ENCODE results near the gene CIAO2A.
A peak's percentile ranks its signal among the peaks of the same experiment; 100 is the strongest.

The CIAO2A gene

GRCh38 chr15:64096668-64097384, 3.2 kb upstream of the CIAO2A start:
- in situ Hi-C loops (cut with HindIII; ENCODE audit: low pct_ligation_motif_present, low sequenced_read_pairs), result no loop called here
- Histone ChIP-seq H3K4me3 (ENCODE audit: low read depth, low read length) (peak overlapping the region; percentile 79), H3K36me3 (replicated peaks) (no peaks in the 10 kb centered on the region), H3K27ac (peak overlapping the region; percentile 7), H3K27me3 (replicated peaks) (no peaks in the 10 kb centered on the region)
- peak; percentile 16 for DNase-seq
- TF ChIP-seq, protein P1, sequence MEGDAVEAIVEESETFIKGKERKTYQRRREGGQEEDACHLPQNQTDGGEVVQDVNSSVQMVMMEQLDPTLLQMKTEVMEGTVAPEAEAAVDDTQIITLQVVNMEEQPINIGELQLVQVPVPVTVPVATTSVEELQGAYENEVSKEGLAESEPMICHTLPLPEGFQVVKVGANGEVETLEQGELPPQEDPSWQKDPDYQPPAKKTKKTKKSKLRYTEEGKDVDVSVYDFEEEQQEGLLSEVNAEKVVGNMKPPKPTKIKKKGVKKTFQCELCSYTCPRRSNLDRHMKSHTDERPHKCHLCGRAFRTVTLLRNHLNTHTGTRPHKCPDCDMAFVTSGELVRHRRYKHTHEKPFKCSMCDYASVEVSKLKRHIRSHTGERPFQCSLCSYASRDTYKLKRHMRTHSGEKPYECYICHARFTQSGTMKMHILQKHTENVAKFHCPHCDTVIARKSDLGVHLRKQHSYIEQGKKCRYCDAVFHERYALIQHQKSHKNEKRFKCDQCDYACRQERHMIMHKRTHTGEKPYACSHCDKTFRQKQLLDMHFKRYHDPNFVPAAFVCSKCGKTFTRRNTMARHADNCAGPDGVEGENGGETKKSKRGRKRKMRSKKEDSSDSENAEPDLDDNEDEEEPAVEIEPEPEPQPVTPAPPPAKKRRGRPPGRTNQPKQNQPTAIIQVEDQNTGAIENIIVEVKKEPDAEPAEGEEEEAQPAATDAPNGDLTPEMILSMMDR (IDR thresholded peaks at IDR 0.05; ENCODE audit: low read depth, low read length, missing control alignments), result peak; percentile 40

- DNase-seq, result peak; percentile 93
- in situ Hi-C loops (cut with HindIII; ENCODE audit: low pct_ligation_motif_present, low sequenced_read_pairs), result no loop called here
- TF ChIP-seq, protein P1 (IDR thresholded peaks at IDR 0.05; ENCODE audit: low read depth, low read length, missing control alignments), result no peak
Measured at GRCh38 chr15:64095795-64096667, 2.4 kb upstream of the CIAO2A start, which contains the start of gene SNX1. TSS of gene SNX1 (plus strand) at chr15:64095982. CDS start at chr15:64096014, 32 bp downstream.

GRCh38 chr15:64095431-64095794, 1.8 kb upstream of the CIAO2A start:
- in situ Hi-C loops (cut with HindIII; ENCODE audit: low pct_ligation_motif_present, low sequenced_read_pairs), result no loop called here
- no peaks in the 10 kb centered on the region for H3K27me3 ChIP-seq (replicated peaks)
- no peak for DNase-seq

More at GRCh38 chr15:64095795-64096667, 2.4 kb upstream of the CIAO2A start, which contains the start of gene SNX1:
- Histone ChIP-seq H3K27me3 (replicated peaks) (no peaks in the 10 kb centered on the region), H3K36me3 (replicated peaks) (no peaks in the 10 kb centered on the region), H3K4me3 (ENCODE audit: low read depth, low read length) (peak within 1 kb of the TSS; percentile 79), H3K27ac (peak within 1 kb of the TSS; percentile 32)

DNA sequence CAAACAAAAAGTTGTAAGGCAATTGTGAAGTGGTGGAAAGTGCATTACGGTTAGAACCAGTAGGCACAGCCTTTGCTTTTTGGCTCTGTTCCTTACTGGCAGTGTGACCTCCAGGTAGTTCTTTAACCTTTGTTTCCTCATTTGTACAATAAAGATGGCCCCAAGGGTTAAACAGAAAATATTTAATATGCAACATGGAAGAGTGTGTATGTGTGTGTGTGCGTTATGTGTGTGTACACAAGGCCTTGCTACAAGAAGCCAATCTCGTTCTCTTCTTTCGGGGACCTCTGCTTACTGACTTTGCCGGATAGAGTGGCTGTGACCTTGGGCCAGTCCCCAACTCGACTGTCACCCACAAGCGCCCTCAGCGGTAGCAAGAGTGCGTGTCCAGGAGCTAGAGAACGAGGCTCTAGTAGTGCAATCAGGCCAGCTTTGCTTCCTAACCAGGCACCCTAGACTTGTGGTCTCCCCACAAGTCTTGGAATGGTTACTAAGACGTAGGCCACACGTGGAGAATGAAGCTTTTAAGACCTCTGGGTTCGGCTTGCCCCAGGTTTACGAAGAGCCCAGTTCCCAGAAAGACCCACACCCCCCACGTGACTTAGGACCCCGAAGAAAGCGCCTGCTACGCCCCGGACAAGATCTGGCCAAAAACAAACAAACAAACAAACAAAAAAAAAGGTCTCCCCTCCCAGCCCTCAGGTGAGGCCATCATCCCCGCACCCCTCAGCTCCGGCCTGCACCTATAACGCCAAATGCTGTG, 593 bp downstream of the CIAO2A start:
- Histone ChIP-seq H3K4me3 (ENCODE audit: low read depth, low read length) (peak overlapping the region; percentile 94), H3K27me3 (replicated peaks) (no peaks in the 10 kb centered on the region), H3K36me3 (replicated peaks) (peaks cover 3% of the 10 kb centered on the region), H3K27ac (peak overlapping the region; percentile 78)
- in situ Hi-C loops (cut with HindIII; ENCODE audit: low pct_ligation_motif_present, low sequenced_read_pairs), result no loop called here
- TF ChIP-seq, protein P1 (IDR thresholded peaks at IDR 0.05; ENCODE audit: low read depth, low read length, missing control alignments), result peak; percentile 25
- peak; percentile 50 for DNase-seq

More at GRCh38 chr15:64095431-64095794, 1.8 kb upstream of the CIAO2A start:
- peak overlapping the region; percentile 9 for H3K27ac ChIP-seq
- TF ChIP-seq, protein P1 (IDR thresholded peaks at IDR 0.05; ENCODE audit: low read depth, low read length, missing control alignments), result no peak
- H3K4me3 ChIP-seq (ENCODE audit: low read depth, low read length), result peak overlapping the region; percentile 79
- no peaks in the 10 kb centered on the region for H3K36me3 ChIP-seq (replicated peaks)

DNA sequence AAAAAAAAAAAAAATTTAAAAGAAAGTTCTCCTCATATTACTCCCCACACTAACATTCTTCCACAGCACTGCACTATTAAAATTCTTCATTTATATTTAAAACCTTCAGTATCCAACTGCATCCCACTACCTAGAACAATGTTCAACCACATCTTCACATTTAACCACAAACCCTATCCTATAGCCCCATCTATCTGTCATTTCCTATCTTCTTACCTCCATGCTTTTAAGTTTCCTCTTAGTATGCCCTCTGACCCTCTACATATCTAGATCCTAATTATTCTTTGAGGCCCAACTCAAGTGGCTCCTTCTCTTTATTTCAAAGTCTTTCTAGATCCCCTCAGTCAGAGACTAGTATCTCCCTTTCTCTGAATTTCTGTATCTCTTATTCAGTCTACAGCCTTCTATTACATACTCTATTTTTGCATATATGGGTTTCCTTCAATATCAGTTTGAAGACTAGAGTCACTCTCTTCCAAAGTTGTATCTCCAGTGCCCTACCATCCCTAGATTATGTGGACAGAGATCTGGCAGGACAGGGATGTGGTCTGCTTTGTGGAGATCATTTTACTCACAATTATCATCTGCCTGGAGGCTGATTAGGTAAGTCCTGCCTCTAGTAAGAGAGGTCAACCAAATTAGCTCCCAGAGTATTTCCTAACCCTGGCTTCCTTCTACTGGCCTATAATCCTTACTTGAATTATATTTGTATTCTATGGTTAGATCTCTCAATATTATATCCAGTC, 1.4 kb downstream of the CIAO2A start:
- no peak for DNase-seq
- in situ Hi-C loops (cut with HindIII; ENCODE audit: low pct_ligation_motif_present, low sequenced_read_pairs), result no loop called here
- no peaks in the 10 kb centered on the region for H3K27me3 ChIP-seq (replicated peaks)
- H3K27ac ChIP-seq, result no peak overlapping the region
- H3K36me3 ChIP-seq (replicated peaks), result peaks cover 7% of the 10 kb centered on the region
- TF ChIP-seq, protein P1 (IDR thresholded peaks at IDR 0.05; ENCODE audit: low read depth, low read length, missing control alignments), result no peak
- peak overlapping the region; percentile 94 for H3K4me3 ChIP-seq (ENCODE audit: low read depth, low read length)
